ENCODE measurements around the gene ZIC5.

ZIC5 gene

GRCh38 chr13:99923877-99924582 is 47.5 kb downstream of the ZIC5 start:
- H3K4me3 ChIP-seq (ENCODE audit: low read length in 2 of 2): no peak overlapping the region
- H3K27ac ChIP-seq (ENCODE audit: low read length): no peak overlapping the region
- H3K36me3 ChIP-seq (ENCODE audit: control insufficient read depth in 2 of 2, insufficient read depth in 2 of 2, low read length in 2 of 2): no peaks in the 10 kb centered on the region
- no peaks in the 10 kb centered on the region for H3K4me1 ChIP-seq (ENCODE audit: control insufficient read depth, insufficient read depth, low read length)
- no peak overlapping the region for H3K9ac ChIP-seq (ENCODE audit: low read length in 2 of 2)
- peaks cover 0 to 6% of the 10 kb centered on the region in 2 donors for H3K9me3 ChIP-seq (ENCODE audit: control insufficient read depth in 2 of 2, low read length in 2 of 2)
- H3K27me3 ChIP-seq (ENCODE audit: control insufficient read depth in 1 of 2, insufficient read depth in 2 of 2, low read length in 2 of 2): peaks cover 10 to 21% of the 10 kb centered on the region in 2 donors

- H3K9me3 ChIP-seq (ENCODE audit: control insufficient read depth in 2 of 2, low read length in 2 of 2): peaks cover 0 to 6% of the 10 kb centered on the region in 2 donors
- no peak overlapping the region for H3K4me3 ChIP-seq (ENCODE audit: low read length in 2 of 2)
- no peaks in the 10 kb centered on the region for H3K4me1 ChIP-seq (ENCODE audit: control insufficient read depth, insufficient read depth, low read length)
- no peak overlapping the region for H3K27ac ChIP-seq (ENCODE audit: low read length)
- no peaks in the 10 kb centered on the region for H3K36me3 ChIP-seq (ENCODE audit: control insufficient read depth in 2 of 2, insufficient read depth in 2 of 2, low read length in 2 of 2)
- peaks cover 10 to 17% of the 10 kb centered on the region in 2 donors for H3K27me3 ChIP-seq (ENCODE audit: control insufficient read depth in 1 of 2, insufficient read depth in 2 of 2, low read length in 2 of 2)
- no peak overlapping the region for H3K9ac ChIP-seq (ENCODE audit: low read length in 2 of 2)
These were observed 48.7 kb downstream of the ZIC5 start for GRCh38 chr13:99922631-99923404.

GRCh38 chr13:99919132-99919531 is 52.4 kb downstream of the ZIC5 start:
- Histone ChIP-seq H3K27ac (ENCODE audit: low read length) (no peak overlapping the region), H3K9me3 (ENCODE audit: control insufficient read depth in 2 of 2, low read length in 2 of 2) (peaks cover 0 to 3% of the 10 kb centered on the region in 2 donors), H3K27me3 (ENCODE audit: control insufficient read depth in 1 of 2, insufficient read depth in 2 of 2, low read length in 2 of 2) (peaks cover 0 to 19% of the 10 kb centered on the region in 2 donors), H3K4me1 (ENCODE audit: control insufficient read depth, insufficient read depth, low read length) (no peaks in the 10 kb centered on the region), H3K36me3 (ENCODE audit: control insufficient read depth in 2 of 2, insufficient read depth in 2 of 2, low read length in 2 of 2) (no peaks in the 10 kb centered on the region), H3K9ac (ENCODE audit: low read length in 2 of 2) (no peak overlapping the region), H3K4me3 (ENCODE audit: low read length in 2 of 2) (no peak overlapping the region)

- Histone ChIP-seq H3K4me1 (ENCODE audit: control insufficient read depth, insufficient read depth, low read length) (no peaks in the 10 kb centered on the region), H3K36me3 (ENCODE audit: control insufficient read depth in 2 of 2, insufficient read depth in 2 of 2, low read length in 2 of 2) (no peaks in the 10 kb centered on the region), H3K4me3 (ENCODE audit: low read length in 2 of 2) (no peak overlapping the region), H3K27me3 (ENCODE audit: control insufficient read depth in 1 of 2, insufficient read depth in 2 of 2, low read length in 2 of 2) (peaks cover 0 to 14% of the 10 kb centered on the region in 2 donors), H3K9ac (ENCODE audit: low read length in 2 of 2) (no peak overlapping the region), H3K27ac (ENCODE audit: low read length) (no peak overlapping the region), H3K9me3 (ENCODE audit: control insufficient read depth in 2 of 2, low read length in 2 of 2) (no peaks in the 10 kb centered on the region)
These were observed 55.0 kb downstream of the ZIC5 start for GRCh38 chr13:99916366-99917103.

GRCh38 chr13:99913167-99913566 is 58.4 kb downstream of the ZIC5 start:
- no peak overlapping the region for H3K4me3 ChIP-seq (ENCODE audit: low read length in 2 of 2)
- no peaks in the 10 kb centered on the region for H3K36me3 ChIP-seq (ENCODE audit: control insufficient read depth in 2 of 2, insufficient read depth in 2 of 2, low read length in 2 of 2)
- H3K4me1 ChIP-seq (ENCODE audit: control insufficient read depth, insufficient read depth, low read length): no peaks in the 10 kb centered on the region
- H3K27me3 ChIP-seq (ENCODE audit: control insufficient read depth in 1 of 2, insufficient read depth in 2 of 2, low read length in 2 of 2): peaks cover 15 to 20% of the 10 kb centered on the region in 2 donors
- no peaks in the 10 kb centered on the region for H3K9me3 ChIP-seq (ENCODE audit: control insufficient read depth in 2 of 2, low read length in 2 of 2)
- H3K27ac ChIP-seq (ENCODE audit: low read length): no peak overlapping the region
- no peak overlapping the region for H3K9ac ChIP-seq (ENCODE audit: low read length in 2 of 2)
